Nucleus accumbens (tissue), 56 donors: ENCODE data around the gene ZNF506.
"Not testable (repeated sequence)": the region's sequence is repeated elsewhere in the genome, so short reads cannot be mapped to it uniquely, and the experiment has no call there.

Experiments used
- DNase-seq, 56 donors: peaks; one replicate each; lab custom pipeline; 2025; lab: John Stamatoyannopoulos, UW

Gene ZNF506

GRCh38 chr19:19782783-19783182 lies 38.8 kb downstream of the ZNF506 start:
- DNase-seq = no peak

GRCh38 chr19:19781791-19782190 lies 39.8 kb downstream of the ZNF506 start:
- peak in 11 of 56 donors; percentile 1 to 32 (median 10) for DNase-seq

- no peak for DNase-seq
Measured at GRCh38 chr19:19778666-19779065, 42.9 kb downstream of the ZNF506 start.

- DNase-seq = no peak
Measured at GRCh38 chr19:19777692-19778091, 43.9 kb downstream of the ZNF506 start.

- DNase-seq = peak; percentile 74 to 100 (median 99)
Measured at GRCh38 chr19:19776206-19777008, 45.1 kb downstream of the ZNF506 start.

- peak in 1 of 56 donors; percentile 46 for DNase-seq
Measured at GRCh38 chr19:19775891-19776205, 45.7 kb downstream of the ZNF506 start.

- DNase-seq = no peak
Measured at GRCh38 chr19:19774354-19775033, 47.1 kb downstream of the ZNF506 start.

- DNase-seq = not testable (repeated sequence)
Measured at GRCh38 chr19:19771963-19772362, 49.6 kb downstream of the ZNF506 start.

GRCh38 chr19:19769971-19770370 lies 51.6 kb downstream of the ZNF506 start:
- not testable (repeated sequence) for DNase-seq

GRCh38 chr19:19758164-19758563 lies 63.4 kb downstream of the ZNF506 start:
- DNase-seq = no peak

GRCh38 chr19:19752760-19753403 lies 68.7 kb downstream of the ZNF506 start:
- no peak for DNase-seq

- no peak for DNase-seq
Measured at GRCh38 chr19:19751846-19752245, 69.7 kb downstream of the ZNF506 start.

- no peak for DNase-seq
Measured at GRCh38 chr19:19750842-19751790, 70.4 kb downstream of the ZNF506 start.

GRCh38 chr19:19749908-19750841 lies 71.4 kb downstream of the ZNF506 start:
- no peak for DNase-seq

GRCh38 chr19:19749117-19749907 lies 72.2 kb downstream of the ZNF506 start:
- DNase-seq = no peak

GRCh38 chr19:19748249-19748938 lies 73.2 kb downstream of the ZNF506 start:
- no peak for DNase-seq

- no peak for DNase-seq
Measured at GRCh38 chr19:19747357-19748220, 74.0 kb downstream of the ZNF506 start.
